ENCODE data around the gene OTOP2.
A peak's percentile ranks its signal among the peaks of the same experiment; 100 is the strongest.

DNA sequence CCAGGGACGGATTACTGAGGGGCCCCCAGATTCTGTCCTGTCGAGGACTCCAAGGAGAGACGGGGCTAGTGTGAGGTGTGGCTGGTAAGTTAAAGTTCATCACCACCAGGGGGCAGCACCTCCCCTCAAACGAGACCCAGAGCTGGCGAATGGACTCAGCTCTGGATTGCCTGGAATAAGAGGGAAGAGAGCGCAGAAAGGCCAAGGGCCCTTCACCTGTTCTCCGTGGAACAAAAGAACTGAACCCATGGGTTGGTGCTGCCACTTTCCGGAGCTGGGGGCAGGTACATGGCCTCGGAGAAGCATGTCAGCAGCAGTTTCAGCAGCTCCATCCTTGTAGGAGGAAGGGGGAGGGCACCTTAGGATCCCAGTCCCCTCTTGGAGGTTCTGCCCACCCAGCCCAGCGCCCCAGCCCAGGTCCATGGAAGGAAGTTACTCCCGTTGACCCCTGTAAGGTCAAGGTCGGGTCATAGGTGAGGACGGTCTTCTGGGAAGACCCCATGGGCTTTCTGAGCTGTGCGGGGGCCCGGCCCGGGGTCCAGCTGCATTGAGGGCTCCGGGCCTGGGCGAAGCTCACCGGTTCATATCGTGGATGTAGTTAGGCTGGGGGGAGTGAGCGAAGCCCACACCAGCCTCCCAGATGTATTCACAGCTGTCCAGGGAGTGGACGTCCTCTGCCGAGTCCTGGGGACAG lies 37.7 kb downstream of the OTOP2 start:
- TF ChIP-seq, protein P1, sequence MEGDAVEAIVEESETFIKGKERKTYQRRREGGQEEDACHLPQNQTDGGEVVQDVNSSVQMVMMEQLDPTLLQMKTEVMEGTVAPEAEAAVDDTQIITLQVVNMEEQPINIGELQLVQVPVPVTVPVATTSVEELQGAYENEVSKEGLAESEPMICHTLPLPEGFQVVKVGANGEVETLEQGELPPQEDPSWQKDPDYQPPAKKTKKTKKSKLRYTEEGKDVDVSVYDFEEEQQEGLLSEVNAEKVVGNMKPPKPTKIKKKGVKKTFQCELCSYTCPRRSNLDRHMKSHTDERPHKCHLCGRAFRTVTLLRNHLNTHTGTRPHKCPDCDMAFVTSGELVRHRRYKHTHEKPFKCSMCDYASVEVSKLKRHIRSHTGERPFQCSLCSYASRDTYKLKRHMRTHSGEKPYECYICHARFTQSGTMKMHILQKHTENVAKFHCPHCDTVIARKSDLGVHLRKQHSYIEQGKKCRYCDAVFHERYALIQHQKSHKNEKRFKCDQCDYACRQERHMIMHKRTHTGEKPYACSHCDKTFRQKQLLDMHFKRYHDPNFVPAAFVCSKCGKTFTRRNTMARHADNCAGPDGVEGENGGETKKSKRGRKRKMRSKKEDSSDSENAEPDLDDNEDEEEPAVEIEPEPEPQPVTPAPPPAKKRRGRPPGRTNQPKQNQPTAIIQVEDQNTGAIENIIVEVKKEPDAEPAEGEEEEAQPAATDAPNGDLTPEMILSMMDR (conservative IDR thresholded peaks at IDR 0.05; ENCODE audit: low read length), result peak; percentile 72
- TF ChIP-seq EZH2phosphoT487 (IDR thresholded peaks at IDR 0.05; ENCODE audit: borderline replicate concordance), result no peak

All from Loucy (cell line).